ENCODE data around the gene RPS15.

Gene RPS15

DNA sequence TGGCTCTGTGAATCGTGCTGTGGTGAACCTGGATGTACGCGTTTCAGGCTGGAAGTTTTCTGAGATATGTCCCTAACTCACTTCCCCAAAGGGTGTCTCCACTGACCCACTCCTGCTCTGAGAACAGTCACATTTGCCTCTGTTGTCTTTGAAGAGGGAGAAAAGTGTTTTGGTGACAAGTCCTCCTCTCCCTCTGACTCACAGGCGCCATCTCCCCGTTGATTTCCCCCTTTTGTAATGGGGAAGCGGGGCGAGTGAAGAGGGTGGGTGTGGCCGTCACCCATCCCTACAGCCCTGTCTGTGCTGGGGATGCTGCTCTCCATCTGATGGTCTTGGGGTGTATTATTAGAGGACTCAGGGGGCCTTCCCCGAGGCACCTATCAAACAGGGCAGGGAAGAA lies 21.3 kb downstream of the RPS15 start:
- H4K20me1 ChIP-seq (ENCODE audit: insufficient read depth, low read length) = no peaks in the 10 kb centered on the region
- TF ChIP-seq EZH2 (optimal IDR thresholded peaks at IDR 0.05; ENCODE audit: low read depth, low read length) (no peak), EZH2phosphoT487 (IDR thresholded peaks at IDR 0.05; ENCODE audit: low read length) (no peak)
- TF ChIP-seq, protein P1, sequence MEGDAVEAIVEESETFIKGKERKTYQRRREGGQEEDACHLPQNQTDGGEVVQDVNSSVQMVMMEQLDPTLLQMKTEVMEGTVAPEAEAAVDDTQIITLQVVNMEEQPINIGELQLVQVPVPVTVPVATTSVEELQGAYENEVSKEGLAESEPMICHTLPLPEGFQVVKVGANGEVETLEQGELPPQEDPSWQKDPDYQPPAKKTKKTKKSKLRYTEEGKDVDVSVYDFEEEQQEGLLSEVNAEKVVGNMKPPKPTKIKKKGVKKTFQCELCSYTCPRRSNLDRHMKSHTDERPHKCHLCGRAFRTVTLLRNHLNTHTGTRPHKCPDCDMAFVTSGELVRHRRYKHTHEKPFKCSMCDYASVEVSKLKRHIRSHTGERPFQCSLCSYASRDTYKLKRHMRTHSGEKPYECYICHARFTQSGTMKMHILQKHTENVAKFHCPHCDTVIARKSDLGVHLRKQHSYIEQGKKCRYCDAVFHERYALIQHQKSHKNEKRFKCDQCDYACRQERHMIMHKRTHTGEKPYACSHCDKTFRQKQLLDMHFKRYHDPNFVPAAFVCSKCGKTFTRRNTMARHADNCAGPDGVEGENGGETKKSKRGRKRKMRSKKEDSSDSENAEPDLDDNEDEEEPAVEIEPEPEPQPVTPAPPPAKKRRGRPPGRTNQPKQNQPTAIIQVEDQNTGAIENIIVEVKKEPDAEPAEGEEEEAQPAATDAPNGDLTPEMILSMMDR (IDR thresholded peaks at IDR 0.05; ENCODE audit: low read length) = no peak
- H3K27ac ChIP-seq (ENCODE audit: low read length) = no peak overlapping the region
- no peak for DNase-seq
- H3K36me3 ChIP-seq (replicated peaks; ENCODE audit: insufficient read depth, low read length) = no peaks in the 10 kb centered on the region
- H3K9me2 ChIP-seq (replicated peaks; ENCODE audit: insufficient read depth, low read length) = no peaks in the 10 kb centered on the region
- peaks cover 13% of the 10 kb centered on the region; the same call in 1 of the 2 replicates for H3K4me1 ChIP-seq (ENCODE audit: low read length)
- no peaks in the 10 kb centered on the region for H3K9me3 ChIP-seq (replicated peaks; ENCODE audit: insufficient read depth, low read length)
- peaks cover 16% of the 10 kb centered on the region; the same call in 1 of the 2 replicates for H3K27me3 ChIP-seq (replicated peaks; ENCODE audit: insufficient read depth, low read length)
- no peak overlapping the region for H3K4me3 ChIP-seq (ENCODE audit: low read length)
- H3K4me2 ChIP-seq (ENCODE audit: low read depth, low read length) = no peak overlapping the region
- H3F3A ChIP-seq (ENCODE audit: insufficient read depth, low read length) = peaks cover 12% of the 10 kb centered on the region
- H2AFZ ChIP-seq (ENCODE audit: low read length) = no peak overlapping the region
- no peaks in the 10 kb centered on the region for H3K79me2 ChIP-seq (ENCODE audit: low read length)
- no peak overlapping the region for H3K9ac ChIP-seq (ENCODE audit: low read length)

DNA sequence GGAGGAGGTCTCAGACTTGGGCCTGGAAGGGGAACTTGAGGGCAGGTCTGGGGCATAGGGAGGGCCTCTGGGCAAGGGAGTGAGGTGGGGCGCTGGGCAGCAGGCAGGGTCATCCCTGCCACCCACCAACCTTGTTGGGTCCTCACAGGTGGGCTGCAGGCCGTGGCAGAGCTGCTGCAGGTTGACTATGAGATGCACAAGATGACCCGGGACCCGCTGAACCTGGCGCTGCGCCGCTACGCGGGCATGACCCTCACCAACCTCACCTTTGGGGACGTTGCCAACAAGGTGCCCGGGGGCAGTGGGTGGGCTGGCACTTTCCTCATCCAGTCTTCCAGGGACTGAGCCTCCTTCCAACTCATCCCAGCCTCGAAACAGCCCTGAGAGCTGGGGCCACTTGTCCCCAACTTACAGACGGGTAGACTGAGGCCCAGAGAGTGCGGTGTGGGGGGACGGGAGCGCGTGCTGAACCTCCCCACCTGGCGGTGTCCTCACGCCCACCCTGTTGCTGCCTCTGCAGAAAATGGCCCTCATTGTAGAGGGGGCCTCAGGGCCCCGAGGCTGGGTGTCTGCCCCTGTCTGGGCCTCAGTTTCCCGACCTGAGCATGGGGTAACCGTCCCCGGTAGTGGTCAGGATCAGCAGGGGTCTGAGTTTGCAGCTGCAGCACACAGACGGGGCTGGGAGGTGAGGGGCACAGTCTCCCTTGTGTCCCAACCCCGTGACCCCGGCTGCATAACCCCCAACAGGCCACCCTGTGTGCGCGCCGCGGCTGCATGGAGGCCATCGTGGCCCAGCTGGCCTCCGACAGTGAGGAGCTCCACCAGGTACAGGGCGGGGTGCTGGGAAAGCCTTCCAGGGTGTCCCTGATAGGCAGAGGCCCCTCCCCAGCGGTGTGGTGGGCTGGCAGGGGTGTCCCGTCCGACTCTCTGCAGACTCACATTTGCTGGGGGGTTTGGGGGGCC lies 22.1 kb downstream of the RPS15 start:
- no peak overlapping the region for H3K9ac ChIP-seq (ENCODE audit: low read length)
- no peak overlapping the region for H3K4me2 ChIP-seq (ENCODE audit: low read depth, low read length)
- H3F3A ChIP-seq (ENCODE audit: insufficient read depth, low read length) = peaks cover 6% of the 10 kb centered on the region
- H3K79me2 ChIP-seq (ENCODE audit: low read length) = no peaks in the 10 kb centered on the region
- no peaks in the 10 kb centered on the region for H3K9me3 ChIP-seq (replicated peaks; ENCODE audit: insufficient read depth, low read length)
- peaks cover 16% of the 10 kb centered on the region; the same call in 1 of the 2 replicates for H3K27me3 ChIP-seq (replicated peaks; ENCODE audit: insufficient read depth, low read length)
- no peak overlapping the region for H2AFZ ChIP-seq (ENCODE audit: low read length)
- H3K4me3 ChIP-seq (ENCODE audit: low read length) = no peak overlapping the region
- H3K4me1 ChIP-seq (ENCODE audit: low read length) = 0 out of 2 replicates have a peak, but pooled peaks cover 7% of the 10 kb centered on the region
- TF ChIP-seq, protein P1 (IDR thresholded peaks at IDR 0.05; ENCODE audit: low read length) = no peak
- TF ChIP-seq EZH2phosphoT487 (IDR thresholded peaks at IDR 0.05; ENCODE audit: low read length) = no peak
- no peak for TF ChIP-seq EZH2 (optimal IDR thresholded peaks at IDR 0.05; ENCODE audit: low read depth, low read length)
- H3K27ac ChIP-seq (ENCODE audit: low read length) = no peak overlapping the region
- H3K36me3 ChIP-seq (replicated peaks; ENCODE audit: insufficient read depth, low read length) = no peaks in the 10 kb centered on the region
- DNase-seq = no peak
- H4K20me1 ChIP-seq (ENCODE audit: insufficient read depth, low read length) = no peaks in the 10 kb centered on the region
- no peaks in the 10 kb centered on the region for H3K9me2 ChIP-seq (replicated peaks; ENCODE audit: insufficient read depth, low read length)

DNA sequence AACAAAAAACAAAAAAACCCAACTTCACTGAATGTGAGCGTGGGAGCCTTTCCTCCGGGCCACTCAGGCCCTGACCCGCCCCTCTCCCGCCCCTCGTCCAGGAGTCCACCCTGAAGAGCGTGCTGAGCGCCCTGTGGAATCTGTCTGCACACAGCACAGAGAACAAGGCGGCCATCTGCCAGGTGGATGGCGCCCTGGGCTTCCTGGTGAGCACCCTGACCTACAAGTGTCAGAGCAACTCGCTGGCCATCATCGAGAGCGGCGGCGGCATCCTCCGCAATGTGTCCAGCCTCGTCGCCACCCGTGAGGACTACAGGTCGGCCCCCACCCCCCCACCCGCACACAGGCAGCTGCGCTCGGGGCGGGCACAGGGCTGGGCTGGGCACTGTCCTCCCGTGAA lies 23.7 kb downstream of the RPS15 start:
- TF ChIP-seq EZH2phosphoT487 (IDR thresholded peaks at IDR 0.05; ENCODE audit: low read length) (no peak), EZH2 (optimal IDR thresholded peaks at IDR 0.05; ENCODE audit: low read depth, low read length) (no peak)
- TF ChIP-seq, protein P1 (IDR thresholded peaks at IDR 0.05; ENCODE audit: low read length) = no peak
- no peak for DNase-seq
- no peaks in the 10 kb centered on the region for H3K9me2 ChIP-seq (replicated peaks; ENCODE audit: insufficient read depth, low read length)
- H3K9ac ChIP-seq (ENCODE audit: low read length) = no peak overlapping the region
- H3K79me2 ChIP-seq (ENCODE audit: low read length) = no peaks in the 10 kb centered on the region
- H3K4me2 ChIP-seq (ENCODE audit: low read depth, low read length) = no peak overlapping the region
- H3K36me3 ChIP-seq (replicated peaks; ENCODE audit: insufficient read depth, low read length) = no peaks in the 10 kb centered on the region
- no peak overlapping the region for H2AFZ ChIP-seq (ENCODE audit: low read length)
- no peaks in the 10 kb centered on the region for H3K4me1 ChIP-seq (ENCODE audit: low read length)
- H3K4me3 ChIP-seq (ENCODE audit: low read length) = no peak overlapping the region
- H4K20me1 ChIP-seq (ENCODE audit: insufficient read depth, low read length) = no peaks in the 10 kb centered on the region
- no peaks in the 10 kb centered on the region for H3F3A ChIP-seq (ENCODE audit: insufficient read depth, low read length)
- no peaks in the 10 kb centered on the region for H3K9me3 ChIP-seq (replicated peaks; ENCODE audit: insufficient read depth, low read length)
- H3K27me3 ChIP-seq (replicated peaks; ENCODE audit: insufficient read depth, low read length) = peaks cover 16% of the 10 kb centered on the region; the same call in 1 of the 2 replicates
- no peak overlapping the region for H3K27ac ChIP-seq (ENCODE audit: low read length)

All from MM.1S (cell line).